SH-SY5Y (cell line): ENCODE results near the gene NUP133.

Experiments used
- GATA2 ChIP-seq: IDR thresholded peaks from 2 replicates; pipeline ENCODE4 v1.6.1; 2011; ENCODE audit warnings: mild to moderate bottlenecking, low read depth, low read length
- GATA3 ChIP-seq: IDR thresholded peaks from 2 replicates; pipeline ENCODE4 v1.6.1; 2011; ENCODE audit warnings: low read depth, mild to moderate bottlenecking, low read length, moderate library complexity

- TF ChIP-seq GATA2 (no peak), GATA3 (no peak)
Measured at GRCh38 chr1:229507502-229507901, 639 bp downstream of the NUP133 start.
